KBM-7 (cell line): ENCODE results near the gene XPNPEP1.
A peak's percentile ranks its signal among the peaks of the same experiment; 100 is the strongest.
"Not testable (repeated sequence)": the region's sequence is repeated elsewhere in the genome, so short reads cannot be mapped to it uniquely, and the experiment has no call there.

Source experiments
- DNase-seq: peaks from one replicate; pipeline ENCODE4 v3.0.0-alpha.2; 2015
- in situ Hi-C: fragments of 300-500 bp; cut with MboI; formaldehyde crosslinking; loops from 2 replicates; pipeline ENCODE4 v1.14.3; 2020; ENCODE audit warnings: low sequenced_read_pairs, low pct_unique_long_range_greater_than_20kb, mixed read lengths

Gene XPNPEP1

GRCh38 chr10:109926825-109927224 lies 3.5 kb upstream of the XPNPEP1 start:
- in situ Hi-C loops = no loop called here
- no peak for DNase-seq

- no peak for DNase-seq
- in situ Hi-C loops = no loop called here
These were observed 2.9 kb upstream of the XPNPEP1 start for GRCh38 chr10:109926061-109926745.

- in situ Hi-C loops = no loop called here
- no peak for DNase-seq
These were observed 1.8 kb upstream of the XPNPEP1 start for GRCh38 chr10:109924967-109925620.

- DNase-seq = no peak
- in situ Hi-C loops = no loop called here
These were observed 776 bp upstream of the XPNPEP1 start for GRCh38 chr10:109924087-109924486.

- DNase-seq = no peak
- in situ Hi-C loops = no loop called here
These were observed 844 bp downstream of the XPNPEP1 start for GRCh38 chr10:109922358-109922975.

- in situ Hi-C loops = no loop called here
These were observed 3.3 kb downstream of the XPNPEP1 start for GRCh38 chr10:109920016-109920415.

GRCh38 chr10:109919220-109919619 lies 4.1 kb downstream of the XPNPEP1 start:
- DNase-seq = no peak
- in situ Hi-C loops = no loop called here

More at GRCh38 chr10:109920016-109920415, 3.3 kb downstream of the XPNPEP1 start:
- no peak for DNase-seq

- DNase-seq, in situ Hi-C loops: not testable (repeated sequence)
These were observed 4.6 kb downstream of the XPNPEP1 start for GRCh38 chr10:109918707-109919106.

GRCh38 chr10:109915566-109915965 lies 7.7 kb downstream of the XPNPEP1 start:
- DNase-seq = no peak
- in situ Hi-C loops = no loop called here

GRCh38 chr10:109914966-109915365 lies 8.3 kb downstream of the XPNPEP1 start:
- in situ Hi-C loops = no loop called here
- DNase-seq = peak; percentile 78

- in situ Hi-C loops = no loop called here
These were observed 9.9 kb downstream of the XPNPEP1 start for GRCh38 chr10:109913306-109913892.

GRCh38 chr10:109912335-109913281 lies 10.7 kb downstream of the XPNPEP1 start:
- DNase-seq = no peak
- in situ Hi-C loops = no loop called here

More at GRCh38 chr10:109913306-109913892, 9.9 kb downstream of the XPNPEP1 start:
- no peak for DNase-seq

- no peak for DNase-seq
- in situ Hi-C loops = no loop called here
These were observed 11.4 kb downstream of the XPNPEP1 start for GRCh38 chr10:109911903-109912302.

- in situ Hi-C loops = no loop called here
These were observed 17.0 kb downstream of the XPNPEP1 start for GRCh38 chr10:109906316-109906715.

GRCh38 chr10:109904397-109904796 lies 18.9 kb downstream of the XPNPEP1 start:
- DNase-seq = no peak
- in situ Hi-C loops = no loop called here

More at GRCh38 chr10:109906316-109906715, 17.0 kb downstream of the XPNPEP1 start:
- DNase-seq = no peak

GRCh38 chr10:109902992-109903947 lies 20.0 kb downstream of the XPNPEP1 start:
- no peak for DNase-seq
- in situ Hi-C loops = no loop called here

- no peak for DNase-seq
These were observed 23.7 kb downstream of the XPNPEP1 start for GRCh38 chr10:109899356-109900331.

More at GRCh38 chr10:109899356-109900331, 23.7 kb downstream of the XPNPEP1 start:
- in situ Hi-C loops = loop anchor here (25.0 kb wide), 1 partner anchor 338 kb away; no protein-coding TSS in a partner anchor
